ENCODE data around the gene ZNF521. TPM values are rescaled to one million over a fixed set of nuclear protein-coding genes. Genes with fewer than 3 reads are reported as not detected.

Gene ZNF521
- total and polyA plus RNA-seq, 2 of the 13 experiments (the other 11 are each of a cell fraction or from before 2014, with no cell fraction given): 0.02 TPM; not detected in 1

- no peak for FAIRE-seq
- in situ Hi-C loops (cut with HindIII; ENCODE audit: extremely low pct_ligation_motif_present, low pct_unique_long_range_greater_than_20kb): no loop called here
- no peaks in the 10 kb centered on the region for H3K9me3 ChIP-seq (ENCODE audit: low read length)
- no peaks in the 10 kb centered on the region for H3K27me3 ChIP-seq (ENCODE audit: control insufficient read depth in 1 of 2, insufficient read depth in 2 of 2, low read length in 2 of 2)
- no peak for ATAC-seq
- H3K4me3 ChIP-seq (replicated peaks in 1 of 3; ENCODE audit: insufficient read depth in 1 of 3, low read depth in 2 of 3, low read length in 3 of 3): no peak overlapping the region
- no peaks in the 10 kb centered on the region for H3K79me2 ChIP-seq (ENCODE audit: insufficient read depth, low read length)
- CTCF ChIA-PET (ENCODE audit: low intra/inter-chr PET ratio, low total read pairs): no interaction called here
- BruUV-seq (replicated peaks): no TSS peak
- H3K36me3 ChIP-seq (replicated peaks in 1 of 2; ENCODE audit: control insufficient read depth in 1 of 2, insufficient read depth in 2 of 2, low read length in 2 of 2): no peaks in the 10 kb centered on the region
- no peaks in the 10 kb centered on the region for H4K20me1 ChIP-seq (ENCODE audit: insufficient read depth, low read length)
- DNase-seq (ENCODE audit: low spot score): no peak
- intact Hi-C loops (cut with micrococcal nuclease; ENCODE audit: unreplicated experiment): no loop called here
- H3K27ac ChIP-seq (ENCODE audit: extremely low read length, insufficient read depth, low read length): no peak overlapping the region
- no peak overlapping the region for H3K4me2 ChIP-seq (ENCODE audit: low read depth, low read length)
- no peak overlapping the region for H2AFZ ChIP-seq (ENCODE audit: low read length)
- no peak for TF ChIP-seq CENPBD1 (CRISPR knock-in tag; IDR thresholded peaks at IDR 0.05; ENCODE audit: borderline replicate concordance, low read depth)
- no peak for TF ChIP-seq NFYB (CRISPR knock-in tag; IDR thresholded peaks at IDR 0.05)
- no peak for TF ChIP-seq FOXA3 (CRISPR knock-in tag; IDR thresholded peaks at IDR 0.05)
- TF ChIP-seq HOXA9 (CRISPR knock-in tag; IDR thresholded peaks at IDR 0.05; ENCODE audit: borderline replicate concordance): no peak
- no peak for TF ChIP-seq SOX5 (CRISPR knock-in tag; IDR thresholded peaks at IDR 0.05; ENCODE audit: borderline replicate concordance)
- no peak for TF ChIP-seq SP2 (CRISPR knock-in tag; IDR thresholded peaks at IDR 0.05)
- H3K4me1 ChIP-seq (ENCODE audit: insufficient read depth, low read length): no peaks in the 10 kb centered on the region
- POLR2A ChIA-PET: no interaction called here
- 49% methylated on average over 7 of the region's 7 CpGs for WGBS (ENCODE audit: low lambda C conversion rate)
- H3K9ac ChIP-seq (ENCODE audit: insufficient read depth, low read depth, low read length): no peak overlapping the region
These were observed 239.0 kb downstream of the ZNF521 start for GRCh38 chr18:25112821-25113434.

- intact Hi-C loops (cut with micrococcal nuclease; ENCODE audit: unreplicated experiment): no loop called here
- Histone ChIP-seq H3K79me2 (ENCODE audit: insufficient read depth, low read length) (no peaks in the 10 kb centered on the region), H2AFZ (ENCODE audit: low read length) (no peak overlapping the region), H3K4me1 (ENCODE audit: insufficient read depth, low read length) (no peaks in the 10 kb centered on the region), H3K27ac (ENCODE audit: extremely low read length, insufficient read depth, low read length) (no peak overlapping the region), H3K9me3 (ENCODE audit: low read length) (no peaks in the 10 kb centered on the region), H3K9ac (ENCODE audit: insufficient read depth, low read depth, low read length) (no peak overlapping the region), H4K20me1 (ENCODE audit: insufficient read depth, low read length) (no peaks in the 10 kb centered on the region), H3K4me3 (replicated peaks in 1 of 3; ENCODE audit: insufficient read depth in 1 of 3, low read depth in 2 of 3, low read length in 3 of 3) (no peak overlapping the region), H3K27me3 (ENCODE audit: control insufficient read depth in 1 of 2, insufficient read depth in 2 of 2, low read length in 2 of 2) (no peaks in the 10 kb centered on the region), H3K4me2 (ENCODE audit: low read depth, low read length) (no peak overlapping the region), H3K36me3 (replicated peaks in 1 of 2; ENCODE audit: control insufficient read depth in 1 of 2, insufficient read depth in 2 of 2, low read length in 2 of 2) (no peaks in the 10 kb centered on the region)
- in situ Hi-C loops (cut with HindIII; ENCODE audit: extremely low pct_ligation_motif_present, low pct_unique_long_range_greater_than_20kb): no loop called here
- 40% methylated on average over 13 of the region's 13 CpGs for WGBS (ENCODE audit: low lambda C conversion rate)
- no peak for FAIRE-seq
- POLR2A ChIA-PET: no interaction called here
- CTCF ChIA-PET (ENCODE audit: low intra/inter-chr PET ratio, low total read pairs): no interaction called here
- BruUV-seq (replicated peaks): no TSS peak
- ATAC-seq: no peak
- no peak for DNase-seq (ENCODE audit: low spot score)
- TF ChIP-seq ZBED4 (CRISPR knock-in tag; IDR thresholded peaks at IDR 0.05; ENCODE audit: borderline replicate concordance) (no peak), ZNF691 (CRISPR knock-in tag; IDR thresholded peaks at IDR 0.05; ENCODE audit: borderline replicate concordance, low read depth) (no peak), ZNF580 (CRISPR knock-in tag; IDR thresholded peaks at IDR 0.05; ENCODE audit: borderline replicate concordance, low read depth) (no peak), ZNF784 (CRISPR knock-in tag; IDR thresholded peaks at IDR 0.05; ENCODE audit: borderline replicate concordance) (no peak)
These were observed 240.3 kb downstream of the ZNF521 start for GRCh38 chr18:25111377-25112288.
